ENCODE data around the gene DNAH3. TPM values are rescaled to one million over a fixed set of nuclear protein-coding genes. Genes with fewer than 3 reads are reported as not detected.

DNAH3 gene
- total RNA-seq, 1 experiment from 2014 or later: 4.4 TPM

DNA sequence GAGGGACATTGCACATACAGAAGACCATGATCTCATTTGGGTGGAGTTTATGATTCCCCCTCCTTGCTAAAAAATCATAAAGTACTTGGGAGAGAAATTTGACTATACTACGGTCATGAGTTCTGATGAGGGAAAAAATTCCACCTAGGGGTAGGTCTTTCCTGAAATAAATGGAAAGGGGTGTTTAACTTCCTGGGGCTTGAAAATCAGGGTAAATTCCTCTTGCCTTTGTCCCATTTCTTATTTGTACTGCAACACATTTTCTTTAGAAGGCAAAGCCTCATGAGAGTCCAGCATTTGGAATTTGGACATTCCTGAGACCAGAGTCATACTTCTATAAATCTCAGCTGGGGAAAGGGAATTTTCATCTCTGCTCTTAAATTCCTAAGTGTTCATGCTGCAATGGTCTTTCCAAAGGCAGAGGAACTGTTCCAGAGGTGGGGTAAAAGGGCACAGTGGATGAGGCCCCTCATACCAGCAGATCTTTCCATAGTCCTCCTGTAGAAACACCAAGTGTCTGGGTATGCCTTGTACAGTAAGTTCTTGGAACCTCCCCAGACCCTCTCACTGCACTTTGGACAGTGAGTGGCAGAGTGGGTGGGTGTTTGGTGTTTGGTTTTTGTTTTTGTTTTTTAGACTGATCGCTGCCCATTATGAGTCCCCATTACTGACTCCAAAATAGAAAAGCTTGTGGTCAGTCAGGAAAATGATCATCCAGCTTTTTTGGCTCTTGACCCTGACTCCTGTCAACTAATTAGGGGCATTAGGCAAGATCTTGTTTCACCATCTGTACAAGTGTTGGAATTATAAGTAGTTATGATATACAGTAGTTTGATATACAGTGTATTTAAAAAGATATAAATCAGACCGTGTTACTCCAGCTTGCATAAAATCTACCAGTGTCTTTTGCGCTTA lies 244.0 kb downstream of the DNAH3 start:
- Mint-ChIP-seq H3K27me3 (ENCODE audit: insufficient read depth, unreplicated experiment) (no peaks in the 10 kb centered on the region), H3K9me3 (ENCODE audit: unreplicated experiment) (no peaks in the 10 kb centered on the region), H3K4me1 (ENCODE audit: low read depth, unreplicated experiment) (peaks cover 51% of the 10 kb centered on the region), H3K27ac (ENCODE audit: unreplicated experiment) (peak overlapping the region; percentile 92), H3K4me3 (ENCODE audit: unreplicated experiment) (peak overlapping the region; percentile 61), H3K36me3 (ENCODE audit: insufficient read depth, unreplicated experiment) (peaks cover 15% of the 10 kb centered on the region)
- POLR2A ChIA-PET: no interaction called here
- CTCF ChIA-PET: no interaction called here
- no peaks in the 10 kb centered on the region for H3K36me3 ChIP-seq (ENCODE audit: control insufficient read depth, insufficient read depth, low read length)
- no peak for TF ChIP-seq CTCF (IDR thresholded peaks at IDR 0.05; ENCODE audit: insufficient read depth in 1 of 2, low read depth in 1 of 2, low read length in 1 of 2, severe bottlenecking in 1 of 2, unreplicated experiment in 1 of 2)
- H3K4me3 ChIP-seq (ENCODE audit: low read depth, low read length): no peak overlapping the region
- no peaks in the 10 kb centered on the region for H3K9me3 ChIP-seq
- no peaks in the 10 kb centered on the region for H3K27me3 ChIP-seq (replicated peaks; ENCODE audit: control insufficient read depth, insufficient read depth, low read length)
- peak in 1 of 2 experiments; percentile 32 for DNase-seq
- intact Hi-C loops (cut with micrococcal nuclease; ENCODE audit: unreplicated experiment): no loop called here
- peaks cover 60% of the 10 kb centered on the region for H3K4me1 ChIP-seq
- no TSS peak for BruUV-seq (replicated peaks)

DNA sequence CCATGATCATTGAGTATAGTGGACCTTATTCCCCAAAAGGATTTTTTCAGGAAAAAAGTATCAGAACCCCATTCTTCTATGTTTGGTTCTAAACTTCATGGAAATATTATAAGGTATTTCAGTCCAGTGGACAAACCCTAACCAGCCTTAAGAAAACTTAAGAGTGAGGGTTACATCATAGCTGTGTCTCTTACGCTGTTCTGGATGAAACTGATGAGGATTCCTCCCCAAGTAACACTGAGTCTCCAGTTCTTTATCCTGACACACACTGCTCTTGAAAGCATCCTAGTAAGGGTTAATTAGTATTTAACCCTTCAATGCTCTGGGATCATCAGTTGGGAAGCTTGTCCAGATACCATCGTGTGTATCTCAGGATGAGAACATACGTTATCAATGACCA lies 245.1 kb downstream of the DNAH3 start:
- POLR2A ChIA-PET: no interaction called here
- peaks cover 60% of the 10 kb centered on the region for H3K4me1 ChIP-seq
- CTCF ChIA-PET: no interaction called here

More for the DNA sequence above, 245.1 kb downstream of the DNAH3 start:
- Histone ChIP-seq H3K36me3 (ENCODE audit: control insufficient read depth, insufficient read depth, low read length) (no peaks in the 10 kb centered on the region), H3K4me3 (ENCODE audit: low read depth, low read length) (no peak overlapping the region), H3K9me3 (no peaks in the 10 kb centered on the region), H3K27me3 (replicated peaks; ENCODE audit: control insufficient read depth, insufficient read depth, low read length) (no peaks in the 10 kb centered on the region)
- Mint-ChIP-seq H3K27ac (ENCODE audit: unreplicated experiment) (peak overlapping the region; percentile 92), H3K27me3 (ENCODE audit: insufficient read depth, unreplicated experiment) (no peaks in the 10 kb centered on the region), H3K36me3 (ENCODE audit: insufficient read depth, unreplicated experiment) (peaks cover 25% of the 10 kb centered on the region), H3K4me1 (ENCODE audit: low read depth, unreplicated experiment) (peaks cover 54% of the 10 kb centered on the region), H3K4me3 (ENCODE audit: unreplicated experiment) (peak overlapping the region; percentile 61), H3K9me3 (ENCODE audit: unreplicated experiment) (no peaks in the 10 kb centered on the region)
- TF ChIP-seq CTCF (IDR thresholded peaks at IDR 0.05; ENCODE audit: insufficient read depth in 1 of 2, low read depth in 1 of 2, low read length in 1 of 2, severe bottlenecking in 1 of 2, unreplicated experiment in 1 of 2): no peak
- intact Hi-C loops (cut with micrococcal nuclease; ENCODE audit: unreplicated experiment): no loop called here
- no TSS peak for BruUV-seq (replicated peaks)
- no peak for DNase-seq

Data from Caco-2 (cell line).